ENCODE results near the gene LRP5.
"Not testable (repeated sequence)": the region's sequence is repeated elsewhere in the genome, so short reads cannot be mapped to it uniquely, and the experiment has no call there.

LRP5 gene

DNA sequence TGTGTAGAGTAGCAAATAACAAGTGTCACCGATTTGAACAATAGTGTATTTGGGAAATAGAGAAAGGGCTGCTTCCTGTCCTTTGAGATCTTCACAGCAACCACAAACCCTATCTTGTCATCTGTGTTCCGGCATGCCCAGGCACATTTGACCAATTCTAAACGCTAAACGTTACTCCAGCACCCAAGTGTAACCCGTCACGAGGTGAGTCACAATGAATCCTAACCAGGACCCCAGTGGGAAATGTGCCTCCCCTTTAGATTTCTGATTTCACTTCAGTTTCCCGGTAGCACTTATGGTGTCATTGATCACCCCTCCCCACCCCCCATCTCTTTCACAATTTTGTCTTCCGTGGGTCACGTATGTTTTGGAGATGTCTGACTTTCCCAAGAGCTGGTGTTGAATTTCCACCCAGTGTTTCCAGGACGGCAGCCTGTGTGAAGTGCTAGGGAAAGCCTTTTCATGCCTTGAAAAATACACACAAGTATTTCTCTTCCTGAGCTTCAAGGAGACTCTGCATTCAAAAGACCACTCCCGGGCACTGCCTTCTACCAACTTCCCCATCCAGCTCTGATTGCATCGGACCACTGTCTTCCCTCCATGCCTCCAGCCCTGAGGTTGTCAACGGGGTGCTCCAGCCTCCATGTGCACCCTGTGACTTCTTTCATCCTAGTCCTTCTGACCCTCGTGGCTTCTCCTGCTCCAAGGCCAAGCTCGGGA, 30.1 kb upstream of the LRP5 start:
- DNase-seq (ENCODE audit: insufficient read length, low spot score) (no peak), FAIRE-seq (no peak)

GRCh38 chr11:68282861-68283230, 29.5 kb upstream of the LRP5 start:
- FAIRE-seq: no peak
- no peak for DNase-seq (ENCODE audit: insufficient read length, low spot score)

DNA sequence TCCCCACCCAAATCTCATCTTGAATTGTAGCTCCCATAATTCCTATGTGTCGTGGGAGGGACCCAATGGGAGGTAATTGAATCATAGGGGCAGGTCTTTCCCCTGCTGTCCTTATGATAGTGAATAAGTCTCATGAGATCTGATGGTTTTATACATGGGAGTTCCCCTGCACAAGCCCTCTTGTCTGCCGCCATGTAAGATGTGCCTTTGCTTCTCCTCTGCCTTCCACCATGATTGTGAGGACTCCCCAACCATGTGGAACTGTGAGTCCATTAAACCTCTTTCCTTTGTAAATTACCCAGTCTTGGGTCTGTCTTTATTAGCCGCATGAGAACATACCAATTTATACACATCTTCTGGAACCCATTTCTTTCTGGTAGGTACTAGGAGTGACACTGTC, 27.8 kb upstream of the LRP5 start:
- not testable (repeated sequence) for DNase-seq (ENCODE audit: insufficient read length, low spot score); FAIRE-seq

DNA sequence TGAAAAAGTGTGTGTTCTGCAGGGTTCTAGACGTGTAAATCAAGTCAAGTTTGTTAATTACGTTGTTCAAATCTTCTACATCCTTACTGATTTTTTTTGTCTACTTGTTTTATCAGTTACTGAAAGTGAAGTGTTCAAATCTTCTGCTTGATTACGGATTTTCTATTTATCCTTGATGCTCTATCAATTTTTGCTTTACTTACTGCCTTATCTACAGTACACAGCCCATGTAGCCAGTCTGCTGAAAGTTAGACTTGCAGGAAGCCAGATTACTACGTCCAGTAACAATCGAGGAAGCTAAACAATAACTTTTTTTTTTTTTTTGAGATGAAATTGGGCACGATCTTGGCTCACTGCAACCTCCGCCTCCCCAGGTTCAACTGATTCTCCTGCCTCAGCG, 25.0 kb upstream of the LRP5 start:
- no peak for FAIRE-seq
- no peak for DNase-seq (ENCODE audit: insufficient read length, low spot score)

- no peak for DNase-seq (ENCODE audit: insufficient read length, low spot score)
- no peak for FAIRE-seq
Measured at GRCh38 chr11:68289456-68289855, 22.9 kb upstream of the LRP5 start.

- no peak for DNase-seq (ENCODE audit: insufficient read length, low spot score)
- no peak for FAIRE-seq
Measured at GRCh38 chr11:68293708-68294107, 18.7 kb upstream of the LRP5 start.

DNA sequence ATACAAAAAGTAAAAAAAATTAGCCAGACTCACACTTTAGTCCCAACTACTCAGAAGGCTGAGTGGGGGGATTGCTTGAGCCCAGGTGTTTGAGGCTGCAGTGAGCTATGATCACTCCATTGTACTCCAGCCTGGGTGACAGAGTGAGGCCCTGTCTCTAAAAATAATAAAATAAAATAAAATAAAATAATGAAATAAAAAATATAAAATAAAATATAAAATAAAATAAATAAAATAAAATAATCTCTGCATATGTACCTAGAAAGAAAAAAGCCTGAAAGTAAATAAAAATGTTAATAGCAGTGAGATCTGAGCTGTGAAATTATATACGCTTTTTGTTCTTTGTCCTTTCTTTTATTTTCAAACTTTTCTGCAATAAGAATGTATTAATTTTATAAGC, 17.1 kb upstream of the LRP5 start:
- FAIRE-seq (no peak), DNase-seq (ENCODE audit: insufficient read length, low spot score) (no peak)

DNA sequence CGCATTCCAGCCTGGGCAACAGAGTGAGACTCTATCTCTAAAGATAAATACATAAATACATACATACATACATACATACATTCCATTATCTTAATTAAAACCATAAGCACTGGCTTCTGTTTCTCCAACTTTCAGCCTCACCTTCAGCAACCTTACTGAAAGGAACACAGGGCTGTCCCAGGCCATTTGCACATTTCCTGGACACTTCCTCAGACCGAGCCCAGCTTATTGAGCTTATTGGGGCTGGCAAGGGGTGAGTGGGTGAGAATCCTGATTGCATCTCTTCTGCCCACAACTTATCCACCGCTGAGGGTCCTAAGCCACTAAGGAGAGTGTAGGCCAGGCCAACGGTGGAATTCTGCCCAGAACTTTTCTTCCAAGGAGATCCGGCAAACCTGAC, 16.5 kb upstream of the LRP5 start:
- FAIRE-seq (no peak), DNase-seq (ENCODE audit: insufficient read length, low spot score) (no peak)

GRCh38 chr11:68296344-68297051, 15.9 kb upstream of the LRP5 start:
- FAIRE-seq (peak; percentile 86), DNase-seq (ENCODE audit: insufficient read length, low spot score) (no peak)

DNA sequence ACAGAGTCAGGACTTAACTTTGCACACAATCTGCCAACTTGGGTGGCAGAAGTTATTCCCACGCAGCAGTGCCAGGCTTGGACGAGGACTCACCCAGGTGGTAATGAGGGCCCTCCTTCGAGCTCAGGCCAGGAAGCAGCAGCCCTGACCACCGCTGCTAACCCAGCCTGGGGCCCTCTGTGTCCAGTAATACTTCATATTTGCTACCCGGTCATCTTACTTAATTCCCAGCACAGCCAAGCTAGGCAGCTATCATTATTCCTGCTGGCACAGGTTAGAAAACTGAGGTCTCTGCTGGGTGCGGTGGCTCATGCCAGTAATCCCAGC, 15.4 kb upstream of the LRP5 start:
- peak; percentile 16 for FAIRE-seq
- no peak for DNase-seq (ENCODE audit: insufficient read length, low spot score)

GRCh38 chr11:68297494-68297811, 14.9 kb upstream of the LRP5 start:
- no peak for FAIRE-seq

DNA sequence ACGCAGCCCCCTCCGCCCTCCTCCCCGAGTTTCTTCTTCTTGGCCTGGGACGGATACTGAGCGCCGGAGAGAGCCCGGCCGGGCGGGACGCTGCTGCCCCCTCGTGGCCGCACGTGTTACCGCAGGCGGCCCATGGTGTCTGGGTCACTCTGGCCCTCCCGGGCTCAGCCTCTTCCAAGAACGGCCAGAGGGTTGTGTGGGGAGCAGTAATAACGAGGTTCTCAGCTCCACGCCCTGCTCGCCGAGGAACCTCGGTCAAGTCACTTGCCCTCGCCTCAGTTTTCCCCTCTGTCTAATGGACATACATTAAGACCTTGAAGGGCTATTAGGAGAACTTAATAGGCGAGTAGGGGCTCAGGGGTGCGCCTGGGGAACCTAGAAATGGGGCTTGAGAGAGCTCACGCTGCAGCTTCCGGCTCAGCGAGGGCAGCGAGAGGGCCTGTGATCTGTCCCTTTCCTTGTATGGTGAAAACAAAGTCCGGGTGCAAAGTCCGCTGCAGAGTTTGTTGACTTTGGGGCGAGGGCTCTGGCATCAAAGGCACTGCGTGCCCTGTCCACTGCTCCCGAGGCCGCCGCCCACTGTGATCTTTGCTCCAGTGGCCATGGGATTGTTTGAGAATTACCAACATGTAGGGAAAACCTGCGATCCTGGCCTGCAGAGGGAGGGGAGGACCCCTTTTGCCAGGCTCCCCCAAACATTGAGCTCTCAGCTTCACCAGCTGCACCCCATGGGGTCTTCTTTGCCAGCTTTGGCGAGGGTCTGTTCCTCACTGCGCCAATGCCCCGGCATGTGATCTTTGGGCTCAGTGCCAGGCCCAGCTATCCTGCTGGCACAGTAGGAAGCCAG, 14.4 kb upstream of the LRP5 start:
- DNase-seq (ENCODE audit: insufficient read length, low spot score) (peak; percentile 94), FAIRE-seq (peak; percentile 92)

More at GRCh38 chr11:68297494-68297811, 14.9 kb upstream of the LRP5 start:
- no peak for DNase-seq (ENCODE audit: insufficient read length, low spot score)

- no peak for FAIRE-seq
- no peak for DNase-seq (ENCODE audit: insufficient read length, low spot score)
Measured at GRCh38 chr11:68298659-68299516, 13.5 kb upstream of the LRP5 start.

- not testable (repeated sequence) for DNase-seq (ENCODE audit: insufficient read length, low spot score); FAIRE-seq
Measured at GRCh38 chr11:68299517-68299879, 12.9 kb upstream of the LRP5 start.

GRCh38 chr11:68300076-68300830, 12.1 kb upstream of the LRP5 start:
- DNase-seq (ENCODE audit: insufficient read length, low spot score) (no peak), FAIRE-seq (no peak)

GRCh38 chr11:68302256-68302655, 10.1 kb upstream of the LRP5 start:
- FAIRE-seq (no peak), DNase-seq (ENCODE audit: insufficient read length, low spot score) (no peak)

- FAIRE-seq (no peak), DNase-seq (ENCODE audit: insufficient read length, low spot score) (no peak)
Measured at GRCh38 chr11:68302670-68303069, 9.7 kb upstream of the LRP5 start.

DNA sequence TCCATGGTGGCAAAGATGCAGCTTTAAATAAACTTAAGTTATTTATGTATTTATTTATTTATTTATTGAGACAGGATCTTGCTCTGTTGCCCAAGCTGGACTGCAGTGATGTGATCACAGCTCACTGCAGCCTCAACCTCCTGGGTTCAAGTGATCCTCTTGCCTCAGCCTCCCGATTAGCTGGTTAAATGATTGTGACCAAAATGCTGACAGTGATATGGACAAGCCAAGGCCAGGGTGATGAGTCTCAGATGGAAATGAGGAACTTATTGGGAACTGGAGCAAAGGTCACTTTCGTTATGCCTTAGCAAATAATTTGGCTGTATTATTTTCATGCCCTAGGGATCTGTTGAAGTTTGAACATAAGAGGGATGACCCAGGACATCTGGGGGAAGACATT, 9.3 kb upstream of the LRP5 start:
- DNase-seq (ENCODE audit: insufficient read length, low spot score) (no peak), FAIRE-seq (no peak)

- FAIRE-seq: peak; percentile 52
- no peak for DNase-seq (ENCODE audit: insufficient read length, low spot score)
Measured at GRCh38 chr11:68303982-68304780, 8.2 kb upstream of the LRP5 start.
